ENCODE data around the gene SUN2. TPM values are rescaled to one million over a fixed set of nuclear protein-coding genes. Genes with fewer than 3 reads are reported as not detected.

Gene SUN2
- total RNA-seq, 1 donor from 2014 or later: 209 TPM

- Histone ChIP-seq H3K9me3 (no peaks in the 10 kb centered on the region), H3K27ac (no peak overlapping the region), H3K27me3 (ENCODE audit: low read depth) (no peaks in the 10 kb centered on the region), H3K4me1 (peaks cover 59% of the 10 kb centered on the region), H3K36me3 (peaks cover 35% of the 10 kb centered on the region), H3K4me3 (no peak overlapping the region)
- no peak for ATAC-seq
- no peak for TF ChIP-seq CTCF (IDR thresholded peaks at IDR 0.05)
- DNase-seq: no peak
- intact Hi-C loops (cut with DNase I): no loop called here
Observed at GRCh38 chr22:38694049-38694448, 61.7 kb downstream of the SUN2 start.

- no peak for TF ChIP-seq CTCF (IDR thresholded peaks at IDR 0.05)
- DNase-seq: no peak
- Histone ChIP-seq H3K27me3 (ENCODE audit: low read depth) (no peaks in the 10 kb centered on the region), H3K27ac (no peak overlapping the region), H3K4me3 (no peak overlapping the region), H3K4me1 (peaks cover 15% of the 10 kb centered on the region), H3K36me3 (peaks cover 79% of the 10 kb centered on the region), H3K9me3 (no peaks in the 10 kb centered on the region)
- intact Hi-C loops (cut with DNase I): no loop called here
- no peak for ATAC-seq
Observed at GRCh38 chr22:38689651-38690050, 66.1 kb downstream of the SUN2 start.

GRCh38 chr22:38685761-38686160 is 70.0 kb downstream of the SUN2 start:
- Histone ChIP-seq H3K9me3 (no peaks in the 10 kb centered on the region), H3K4me3 (no peak overlapping the region), H3K4me1 (peaks cover 19% of the 10 kb centered on the region), H3K36me3 (peaks cover 72% of the 10 kb centered on the region), H3K27me3 (ENCODE audit: low read depth) (no peaks in the 10 kb centered on the region), H3K27ac (no peak overlapping the region)
- ATAC-seq: no peak
- no peak for DNase-seq
- TF ChIP-seq CTCF (IDR thresholded peaks at IDR 0.05): no peak
- intact Hi-C loops (cut with DNase I): no loop called here

- DNase-seq: no peak
- Histone ChIP-seq H3K36me3 (peaks cover 67% of the 10 kb centered on the region), H3K27ac (no peak overlapping the region), H3K27me3 (ENCODE audit: low read depth) (no peaks in the 10 kb centered on the region), H3K4me3 (no peak overlapping the region), H3K9me3 (no peaks in the 10 kb centered on the region), H3K4me1 (peaks cover 19% of the 10 kb centered on the region)
- no peak for TF ChIP-seq CTCF (IDR thresholded peaks at IDR 0.05)
- intact Hi-C loops (cut with DNase I): no loop called here
- ATAC-seq: no peak
Observed at GRCh38 chr22:38684895-38685294, 70.9 kb downstream of the SUN2 start.

Other genes starting within 250 kb of the SUN2 start
- gene DDX17, start 249.7 kb downstream of the SUN2 start, total RNA-seq: 457 TPM
- gene DMC1, start 185.8 kb downstream of the SUN2 start, total RNA-seq: 0.97 TPM
- 3.4 TPM for gene FAM227A, start 99.6 kb downstream of the SUN2 start, total RNA-seq
- 30.8 TPM for gene CBY1, start 99.4 kb downstream of the SUN2 start, total RNA-seq
- gene TOMM22, start 74.0 kb downstream of the SUN2 start, total RNA-seq: 42.2 TPM
- gene JOSD1, start 55.1 kb downstream of the SUN2 start, total RNA-seq: 44.7 TPM
- gene GTPBP1, start 50.1 kb downstream of the SUN2 start, total RNA-seq: 66.7 TPM
- 21.3 TPM for gene DNAL4, start 38.1 kb upstream of the SUN2 start, total RNA-seq
- gene NPTXR, start 88.0 kb upstream of the SUN2 start, total RNA-seq: 5.1 TPM
- 54.7 TPM for gene CBX6, start 116.2 kb upstream of the SUN2 start, total RNA-seq
- 14.2 TPM for gene APOBEC3A, start 201.6 kb upstream of the SUN2 start, total RNA-seq
- gene APOBEC3B, start 226.3 kb upstream of the SUN2 start, total RNA-seq: 1.0 TPM

Measured in lower lobe of right lung (tissue), 2 donors.